MM.1S (cell line): ENCODE measurements around the gene TSSC4.

Experiments used
- CTCF ChIP-seq: fragments of 300-600 bp; sonication (generic); IDR thresholded peaks from 2 replicates; pipeline ENCODE4 v1.5.1; 2016; ENCODE audit warnings: antibody characterized with exemption, low read length, mixed read lengths
- EZH2 ChIP-seq: fragments of 300-600 bp; sonication (generic); optimal IDR thresholded peaks from 2 replicates; pipeline ENCODE3; 2017; ENCODE audit warnings: low read depth, mild to moderate bottlenecking, antibody characterized with exemption, low read length, mixed read lengths

DNA sequence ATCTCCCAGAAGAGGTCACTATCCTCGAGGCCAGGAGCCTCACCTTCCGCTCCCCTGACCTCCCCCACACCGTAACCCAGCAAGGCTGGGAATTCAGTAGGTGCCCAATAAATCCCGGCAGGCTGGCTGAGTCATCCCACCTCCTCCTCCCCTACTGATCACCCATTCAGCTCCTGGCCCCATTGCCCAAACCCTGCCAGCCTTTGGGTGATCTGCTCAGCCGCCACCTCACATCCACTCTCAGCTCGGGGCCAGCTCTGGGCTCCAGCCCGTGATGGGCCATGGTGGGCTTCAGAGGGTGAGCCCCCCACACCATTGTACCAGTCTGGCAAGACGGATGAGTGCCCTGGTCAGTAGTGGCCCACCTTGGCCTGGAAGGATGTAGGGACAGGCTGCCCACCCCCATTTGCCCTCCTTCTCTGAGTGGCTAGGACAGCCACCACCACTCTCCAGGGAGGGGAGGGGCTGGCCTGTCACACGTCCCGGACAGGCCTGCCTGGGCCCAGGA is 35.5 kb downstream of the TSSC4 start:
- TF ChIP-seq CTCF = no peak
- TF ChIP-seq EZH2 = no peak
